Progenitor cell of endocrine pancreas (in vitro differentiated cells): ENCODE data around the gene SPATA19. TPM values are rescaled to one million over a fixed set of nuclear protein-coding genes. Genes with fewer than 3 reads are reported as not detected.

Source experiments
- DNase-seq: peaks from one replicate; pipeline ENCODE4 v3.0.0; 2021; ENCODE audit warnings: low spot score; ENCODE audit not compliant: unreplicated experiment
- H3K27ac Mint-ChIP-seq: 2 replicates; pipeline ENCODE4 v1.8.0; 2021; ENCODE audit warnings: mild to moderate bottlenecking, moderate library complexity, mixed read lengths
- H3K27me3 Mint-ChIP-seq: 2 replicates; pipeline ENCODE4 v1.8.0; 2021; ENCODE audit warnings: mixed read lengths
- H3K36me3 Mint-ChIP-seq: 2 replicates; pipeline ENCODE4 v1.8.0; 2022; ENCODE audit warnings: mixed read lengths; ENCODE audit not compliant: insufficient read depth
- H3K4me1 Mint-ChIP-seq: 2 replicates; pipeline ENCODE4 v1.8.0; 2021; ENCODE audit warnings: low read depth, mixed read lengths
- H3K4me3 Mint-ChIP-seq: 2 replicates; pipeline ENCODE4 v1.8.0; 2021; ENCODE audit warnings: low read depth, mild to moderate bottlenecking, moderate library complexity, mixed read lengths
- H3K9me3 Mint-ChIP-seq: 2 replicates; pipeline ENCODE4 v1.8.0; 2021; ENCODE audit warnings: low read depth, mixed read lengths
- CTCF ChIP-seq: fragments of 200-600 bp; sonication (generic); IDR thresholded peaks from one replicate; pipeline ENCODE4 v1.5.0; 2021; ENCODE audit warnings: antibody characterized with exemption, mild to moderate bottlenecking; ENCODE audit not compliant: unreplicated experiment
- long read RNA-seq: library from polyadenylated mRNA; unstranded; transcript quantifications from one replicate; pipeline ENCODE4 v2.0.0, GENCODE V29; 2020
- total RNA-seq: library from RNA; stranded (reverse); gene quantifications from 2 replicates; pipeline ENCODE4 v1.2.1, GENCODE V29; 2021

The SPATA19 gene
- total RNA-seq = not detected in 2 replicates
- long read RNA-seq = 0 reads

- Mint-ChIP-seq H3K27me3 (peaks cover 10% of the 10 kb centered on the region), H3K9me3 (peaks cover 12% of the 10 kb centered on the region), H3K4me3 (no peak within 1 kb of the TSS), H3K27ac (no peak within 1 kb of the TSS), H3K4me1 (no peaks in the 10 kb centered on the region), H3K36me3 (no peaks in the 10 kb centered on the region)
- DNase-seq = no peak
- TF ChIP-seq CTCF = no peak
Measured at GRCh38 chr11:133845413-133845812, at the start of gene SPATA19. TSS of gene SPATA19 (minus strand) at chr11:133845513. CDS start at chr11:133845446, 67 bp downstream.

- H3K36me3 Mint-ChIP-seq = no peaks in the 10 kb centered on the region
- H3K4me1 Mint-ChIP-seq = no peaks in the 10 kb centered on the region
- no peaks in the 10 kb centered on the region for H3K9me3 Mint-ChIP-seq
- DNase-seq = no peak
- no peak overlapping the region for H3K4me3 Mint-ChIP-seq
- H3K27ac Mint-ChIP-seq = no peak overlapping the region
- TF ChIP-seq CTCF = no peak
- peaks cover 35% of the 10 kb centered on the region for H3K27me3 Mint-ChIP-seq
Measured at GRCh38 chr11:133895061-133895479, 49.8 kb upstream of the SPATA19 start.

- no peak for TF ChIP-seq CTCF
- H3K9me3 Mint-ChIP-seq = no peaks in the 10 kb centered on the region
- H3K27ac Mint-ChIP-seq = no peak overlapping the region
- DNase-seq = no peak
- no peak overlapping the region for H3K4me3 Mint-ChIP-seq
- H3K36me3 Mint-ChIP-seq = no peaks in the 10 kb centered on the region
- H3K27me3 Mint-ChIP-seq = peaks cover 37% of the 10 kb centered on the region
- no peaks in the 10 kb centered on the region for H3K4me1 Mint-ChIP-seq
Measured at GRCh38 chr11:133893381-133893780, 48.1 kb upstream of the SPATA19 start.

- no peak for DNase-seq
- H3K36me3 Mint-ChIP-seq = no peaks in the 10 kb centered on the region
- no peak for TF ChIP-seq CTCF
- no peak overlapping the region for H3K27ac Mint-ChIP-seq
- no peak overlapping the region for H3K4me3 Mint-ChIP-seq
- no peaks in the 10 kb centered on the region for H3K9me3 Mint-ChIP-seq
- H3K27me3 Mint-ChIP-seq = peaks cover 37% of the 10 kb centered on the region
- H3K4me1 Mint-ChIP-seq = no peaks in the 10 kb centered on the region
Measured at GRCh38 chr11:133892584-133893380, 47.5 kb upstream of the SPATA19 start.

GRCh38 chr11:133892126-133892525, 46.8 kb upstream of the SPATA19 start:
- no peak overlapping the region for H3K4me3 Mint-ChIP-seq
- H3K36me3 Mint-ChIP-seq = no peaks in the 10 kb centered on the region
- DNase-seq = no peak
- no peaks in the 10 kb centered on the region for H3K9me3 Mint-ChIP-seq
- H3K27ac Mint-ChIP-seq = no peak overlapping the region
- no peaks in the 10 kb centered on the region for H3K4me1 Mint-ChIP-seq
- H3K27me3 Mint-ChIP-seq = peaks cover 38% of the 10 kb centered on the region
- TF ChIP-seq CTCF = no peak
